CD8-positive, alpha-beta memory T cell (primary cell): Measurements from ENCODE around the gene VPS4A. TPM values are rescaled to one million over a fixed set of nuclear protein-coding genes. Genes with fewer than 3 reads are reported as not detected.

Experiments
- CTCF ChIA-PET: fragments of 350-600 bp; sonication (Branson Sonifier 250); formaldehyde crosslinking; loops from one replicate; lab custom pipeline; 2021; ENCODE audit warnings: antibody characterized with exemption; lab: Charles Lee
- POLR2A ChIA-PET: fragments of 350-600 bp; sonication (Branson Sonifier 250); formaldehyde crosslinking; loops from one replicate; lab custom pipeline; 2021; ENCODE audit warnings: antibody characterized with exemption; lab: Charles Lee
- DNase-seq, 5 donors: peaks; one replicate each; pipeline versions ENCODE4 v3.0.0 to v3.0.0-alpha.2; 2020 to 2022; ENCODE audit warnings: mixed read lengths in 1 of 5
- H3K27ac ChIP-seq: one replicate; pipeline ENCODE4 v1.7.0; 2013; ENCODE audit warnings: low read depth, mild to moderate bottlenecking, low read length, moderate library complexity
- H3K27me3 ChIP-seq: 2 replicates; pipeline ENCODE4 v1.7.0; 2013; ENCODE audit warnings: low read length, mild to moderate bottlenecking; ENCODE audit not compliant: insufficient read depth, poor library complexity, severe bottlenecking
- H3K36me3 ChIP-seq: 2 replicates; pipeline ENCODE4 v1.7.0; 2013; ENCODE audit warnings: mild to moderate bottlenecking, low read length, moderate library complexity; ENCODE audit not compliant: insufficient read depth
- H3K4me1 ChIP-seq: 2 replicates; pipeline ENCODE4 v1.7.0; 2013; ENCODE audit warnings: mild to moderate bottlenecking, low read length, moderate library complexity; ENCODE audit not compliant: insufficient read depth
- H3K4me3 ChIP-seq: 2 replicates; pipeline ENCODE4 v1.7.0; 2013; ENCODE audit warnings: mild to moderate bottlenecking, low read length
- H3K9me3 ChIP-seq: 2 replicates; pipeline ENCODE4 v1.7.0; 2013; ENCODE audit warnings: mild to moderate bottlenecking, low read length
- H3K27ac Mint-ChIP-seq, 8 donors: one replicate each; pipeline ENCODE4 v1.8.0; 2020 to 2021; ENCODE audit warnings: mixed read lengths in 8 of 8, mild to moderate bottlenecking in 6 of 8, inconsistent platforms in 3 of 8, moderate library complexity in 3 of 8
- H3K27me3 Mint-ChIP-seq, 2 donors: one replicate each; pipeline ENCODE4 v1.8.0; 2020 to 2021; ENCODE audit warnings: mixed read lengths in 2 of 2, mild to moderate bottlenecking in 1 of 2, moderate library complexity in 1 of 2
- H3K36me3 Mint-ChIP-seq, 3 donors: one replicate each; pipeline ENCODE4 v1.8.0; 2020 to 2021; ENCODE audit warnings: mixed read lengths in 3 of 3, inconsistent platforms in 1 of 3, mild to moderate bottlenecking in 1 of 3
- H3K4me1 Mint-ChIP-seq, 3 donors: one replicate each; pipeline ENCODE4 v1.8.0; 2020 to 2021; ENCODE audit warnings: mixed read lengths in 3 of 3, inconsistent platforms in 1 of 3, mild to moderate bottlenecking in 1 of 3
- H3K4me3 Mint-ChIP-seq, 7 donors: one replicate each; pipeline ENCODE4 v1.8.0; 2020 to 2021; ENCODE audit warnings: mixed read lengths in 7 of 7, mild to moderate bottlenecking in 6 of 7, moderate library complexity in 4 of 7, inconsistent platforms in 2 of 7
- H3K9me3 Mint-ChIP-seq, 5 donors: one replicate each; pipeline ENCODE4 v1.8.0; 2020 to 2022; ENCODE audit warnings: mixed read lengths in 5 of 5, mild to moderate bottlenecking in 3 of 5, moderate library complexity in 2 of 5, inconsistent platforms in 1 of 5
- polyA plus RNA-seq: library from polyadenylated mRNA; unstranded; fragments of 300-500 nt; fragmentation: Illumina TruSeq; gene quantifications from one replicate; pipeline ENCODE4 v1.2.3, GENCODE V29; 2021
- total RNA-seq, 2 experiments: library from RNA; stranded (reverse); gene quantifications; one replicate each; pipeline ENCODE4 v1.2.3, GENCODE V29; 2021

Gene VPS4A
- total and polyA plus RNA-seq, 3 experiments from 2014 or later: 35.7 to 48.1 (median 35.9) TPM

- H3K27ac ChIP-seq: no peak overlapping the region
- H3K9me3 ChIP-seq: no peaks in the 10 kb centered on the region
- H3K4me1 Mint-ChIP-seq: peaks cover 13 to 21% (median 16%) of the 10 kb centered on the region in 3 donors
- H3K9me3 Mint-ChIP-seq: no peaks in the 10 kb centered on the region
- H3K4me1 ChIP-seq: peaks cover 5% of the 10 kb centered on the region
- peaks cover 0 to 14% (median 5%) of the 10 kb centered on the region in 3 donors for H3K36me3 Mint-ChIP-seq
- POLR2A ChIA-PET: no interaction called here
- no peak overlapping the region for H3K27ac Mint-ChIP-seq
- H3K36me3 ChIP-seq: no peaks in the 10 kb centered on the region
- H3K27me3 Mint-ChIP-seq: no peaks in the 10 kb centered on the region
- CTCF ChIA-PET: no interaction called here
- no peak overlapping the region for H3K4me3 ChIP-seq
- no peak for DNase-seq
- no peaks in the 10 kb centered on the region for H3K27me3 ChIP-seq
- H3K4me3 Mint-ChIP-seq: peak overlapping the region in 1 of 7 donors; percentile 38
These were observed 3.3 kb upstream of the VPS4A start for GRCh38 chr16:69307856-69308255.

DNA sequence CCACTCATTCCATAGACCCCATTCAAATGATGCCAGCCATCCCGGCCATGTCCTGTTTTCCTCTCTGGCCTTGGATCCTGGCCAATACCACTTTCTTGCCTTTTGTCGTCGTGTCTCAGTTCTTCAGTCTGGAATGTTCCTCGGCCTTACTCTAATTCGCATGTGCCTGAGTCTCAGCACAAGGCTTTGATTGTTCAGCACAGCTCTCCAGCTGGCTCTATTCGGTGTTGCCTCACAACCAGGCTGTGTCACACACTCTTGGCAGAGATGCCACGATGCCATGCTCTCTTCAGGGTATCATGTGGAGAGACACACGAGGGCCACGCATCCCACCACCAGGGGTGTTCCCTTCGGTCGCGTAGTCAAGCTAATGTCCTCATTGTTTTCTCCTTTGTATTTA lies 1.8 kb upstream of the VPS4A start:
- Mint-ChIP-seq H3K27me3 (no peaks in the 10 kb centered on the region), H3K9me3 (no peaks in the 10 kb centered on the region), H3K27ac (peak overlapping the region in 7 of 8 donors; percentile 1 to 50 (median 25)), H3K36me3 (peaks cover 0 to 20% (median 1%) of the 10 kb centered on the region in 3 donors), H3K4me1 (peaks cover 25 to 35% (median 30%) of the 10 kb centered on the region in 3 donors), H3K4me3 (peak overlapping the region; percentile 2 to 57 (median 34))
- no peak overlapping the region for H3K4me3 ChIP-seq
- H3K9me3 ChIP-seq: no peaks in the 10 kb centered on the region
- peaks cover under 1% of the 10 kb centered on the region for H3K36me3 ChIP-seq
- ChIA-PET POLR2A (no interaction called here), CTCF (interaction anchor here (1.1 kb wide), 1 partner anchor 30 kb away, joined by 3 read pairs; the partner anchor contains the start of gene COG8)
- no peak for DNase-seq
- H3K27ac ChIP-seq: no peak overlapping the region
- no peaks in the 10 kb centered on the region for H3K27me3 ChIP-seq
- H3K4me1 ChIP-seq: peaks cover 10% of the 10 kb centered on the region

DNA sequence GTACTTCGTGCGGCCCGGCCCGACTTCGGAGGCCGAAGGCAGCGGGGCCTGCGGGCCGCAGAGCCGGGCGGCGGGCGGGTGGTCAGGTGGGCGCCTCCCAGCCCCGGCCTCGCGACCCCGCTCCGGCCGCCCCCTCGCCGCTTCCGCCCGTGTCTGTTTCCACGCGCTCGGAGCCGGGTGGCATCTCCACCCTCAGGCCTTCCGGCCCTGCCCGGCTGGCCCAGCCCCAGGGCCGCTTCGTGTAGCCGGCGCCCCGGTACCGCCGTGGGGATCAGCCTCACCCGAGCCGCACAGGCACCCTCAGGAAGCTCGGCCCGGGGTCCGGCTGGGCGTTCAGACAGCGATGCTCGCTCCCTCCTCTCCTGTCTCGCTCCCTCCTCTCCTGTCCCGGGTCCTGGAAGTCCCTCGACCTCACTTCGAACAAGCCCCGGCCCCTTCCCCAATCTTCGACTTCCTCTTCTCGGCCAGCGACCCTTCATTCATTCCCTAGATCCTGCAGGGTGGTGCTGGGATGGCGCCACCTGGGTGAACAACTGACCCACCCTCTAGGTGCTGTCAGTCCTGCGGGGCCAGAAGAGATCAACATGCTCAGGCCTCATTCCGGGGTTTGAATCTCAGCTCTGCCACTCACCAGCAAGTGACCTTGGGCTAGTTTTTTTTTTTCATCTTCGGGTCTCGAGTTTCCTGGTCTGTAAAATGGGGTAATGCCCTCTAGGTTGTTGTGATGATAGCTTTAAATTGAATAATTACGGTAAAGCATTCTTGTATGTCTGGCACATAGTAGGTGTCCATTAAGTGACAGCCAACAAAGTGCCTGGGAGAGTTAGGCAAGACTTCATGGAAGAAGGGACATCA lies 610 bp downstream of the VPS4A start:
- peak overlapping the region; percentile 73 for H3K4me3 ChIP-seq
- H3K4me1 Mint-ChIP-seq: peaks cover 25 to 42% (median 34%) of the 10 kb centered on the region in 3 donors
- peak overlapping the region; percentile 81 for H3K27ac ChIP-seq
- peaks cover 17% of the 10 kb centered on the region for H3K36me3 ChIP-seq
- no peaks in the 10 kb centered on the region for H3K9me3 ChIP-seq
- POLR2A ChIA-PET: interaction anchor here (0.6 to 1.8 kb wide), 4 partner anchors 14 to 179 kb away, joined by 3 to 12 read pairs (median 6); partner anchors contain the start of genes COG8 and PDF
- peak overlapping the region; percentile 89 to 99 (median 96) for H3K27ac Mint-ChIP-seq
- no peaks in the 10 kb centered on the region for H3K9me3 Mint-ChIP-seq
- peaks cover 0 to 42% (median 4%) of the 10 kb centered on the region in 3 donors for H3K36me3 Mint-ChIP-seq
- H3K4me3 Mint-ChIP-seq: peak overlapping the region; percentile 95 to 99 (median 98)
- H3K27me3 ChIP-seq: no peaks in the 10 kb centered on the region
- H3K27me3 Mint-ChIP-seq: no peaks in the 10 kb centered on the region
- DNase-seq: peak in 2 of 5 donors; percentile 21 to 28
- peaks cover 10% of the 10 kb centered on the region for H3K4me1 ChIP-seq
- CTCF ChIA-PET: interaction anchor here (0.7 to 1.3 kb wide), 5 partner anchors 15 to 1344 kb away, joined by 3 to 8 read pairs (median 3); partner anchors contain the start of gene COG8

DNA sequence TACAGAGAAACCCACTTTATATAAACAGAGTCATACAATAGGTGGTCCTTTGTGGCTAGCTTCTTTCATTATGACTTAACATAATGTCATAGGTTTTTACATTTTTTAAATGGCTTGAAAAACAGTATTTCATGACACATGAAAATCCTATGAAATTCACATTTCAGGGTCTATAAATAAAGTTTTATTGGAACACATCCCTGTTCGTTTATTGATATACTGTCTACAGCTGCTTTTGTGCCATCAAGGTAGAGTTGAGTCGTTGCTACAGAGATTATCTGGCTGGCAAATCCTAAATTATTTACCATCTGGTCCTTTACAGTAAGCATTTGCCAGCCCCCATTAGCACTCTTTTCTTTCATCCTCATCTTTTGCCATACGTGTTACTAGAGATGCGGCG lies 2.3 kb downstream of the VPS4A start:
- peak overlapping the region in 5 of 8 donors; percentile 14 to 82 (median 78) for H3K27ac Mint-ChIP-seq
- peaks cover 29% of the 10 kb centered on the region for H3K36me3 ChIP-seq
- no peaks in the 10 kb centered on the region for H3K9me3 Mint-ChIP-seq
- H3K9me3 ChIP-seq: no peaks in the 10 kb centered on the region
- peaks cover 25 to 42% (median 34%) of the 10 kb centered on the region in 3 donors for H3K4me1 Mint-ChIP-seq
- no peaks in the 10 kb centered on the region for H3K27me3 ChIP-seq
- no peaks in the 10 kb centered on the region for H3K27me3 Mint-ChIP-seq
- ChIA-PET CTCF (interaction anchor here (1.0 to 1.4 kb wide), 3 partner anchors 13 to 27 kb away, joined by 3 to 7 read pairs (median 5); no protein-coding TSS in a partner anchor), POLR2A (interaction anchor here (0.5 to 1.8 kb wide), 5 partner anchors 16 to 1072 kb away, joined by 3 to 12 read pairs (median 4); partner anchors contain the start of gene PDF)
- no peak overlapping the region for H3K27ac ChIP-seq
- DNase-seq: no peak
- peaks cover 0 to 54% (median 4%) of the 10 kb centered on the region in 3 donors for H3K36me3 Mint-ChIP-seq
- peaks cover 10% of the 10 kb centered on the region for H3K4me1 ChIP-seq
- no peak overlapping the region for H3K4me3 ChIP-seq
- H3K4me3 Mint-ChIP-seq: peak overlapping the region; percentile 59 to 87 (median 71)

DNA sequence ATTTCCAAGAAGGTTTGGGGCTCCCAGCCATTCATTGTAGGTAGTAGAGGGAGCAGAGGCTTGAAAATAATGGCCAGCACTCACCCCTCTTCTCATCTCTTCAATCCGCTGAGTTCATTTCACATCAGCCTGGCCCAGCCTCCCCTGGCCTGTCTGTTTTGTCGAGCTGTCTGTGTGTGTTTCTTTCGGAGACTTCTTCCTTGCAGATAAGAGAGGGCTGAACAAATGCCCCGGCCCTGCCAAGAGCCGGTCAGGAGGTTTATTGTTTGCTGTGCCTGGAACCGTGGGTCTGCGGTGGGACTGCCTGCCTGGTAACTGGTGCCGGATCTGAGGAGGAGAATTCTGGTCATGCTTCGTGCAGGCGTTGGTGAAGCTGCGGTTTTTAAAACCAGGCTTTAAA lies 3.4 kb downstream of the VPS4A start:
- Histone ChIP-seq H3K4me1 (peaks cover 10% of the 10 kb centered on the region), H3K9me3 (no peaks in the 10 kb centered on the region), H3K27me3 (no peaks in the 10 kb centered on the region), H3K36me3 (peaks cover 40% of the 10 kb centered on the region), H3K27ac (no peak overlapping the region), H3K4me3 (no peak overlapping the region)
- no peak for DNase-seq
- Mint-ChIP-seq H3K36me3 (peaks cover 0 to 64% (median 6%) of the 10 kb centered on the region in 3 donors), H3K27ac (peak overlapping the region in 1 of 8 donors; percentile 12), H3K9me3 (no peaks in the 10 kb centered on the region), H3K27me3 (no peaks in the 10 kb centered on the region), H3K4me3 (peak overlapping the region in 3 of 7 donors; percentile 9 to 55 (median 23)), H3K4me1 (peaks cover 21 to 38% (median 34%) of the 10 kb centered on the region in 3 donors)
- CTCF ChIA-PET: interaction anchor here (0.9 to 1.0 kb wide), 2 partner anchors 15 to 455 kb away, joined by 3 to 5 read pairs; partner anchors contain the start of gene PDF
- POLR2A ChIA-PET: no interaction called here

GRCh38 chr16:69315486-69316311 lies 4.5 kb downstream of the VPS4A start:
- H3K27me3 ChIP-seq: no peaks in the 10 kb centered on the region
- Mint-ChIP-seq H3K4me1 (peaks cover 19 to 34% (median 28%) of the 10 kb centered on the region in 3 donors), H3K4me3 (no peak overlapping the region), H3K36me3 (peaks cover 0 to 75% (median 8%) of the 10 kb centered on the region in 3 donors), H3K27me3 (no peaks in the 10 kb centered on the region), H3K27ac (peak overlapping the region in 4 of 8 donors; percentile 30 to 72 (median 44)), H3K9me3 (no peaks in the 10 kb centered on the region)
- ChIA-PET POLR2A (no interaction called here), CTCF (interaction anchor here (0.9 kb wide), 1 partner anchor 454 kb away, joined by 3 read pairs; no protein-coding TSS in a partner anchor)
- no peaks in the 10 kb centered on the region for H3K9me3 ChIP-seq
- DNase-seq: no peak
- H3K4me1 ChIP-seq: peaks cover 6% of the 10 kb centered on the region
- H3K27ac ChIP-seq: no peak overlapping the region
- H3K36me3 ChIP-seq: peaks cover 51% of the 10 kb centered on the region
- no peak overlapping the region for H3K4me3 ChIP-seq

- H3K36me3 Mint-ChIP-seq: peaks cover 3 to 83% (median 11%) of the 10 kb centered on the region in 3 donors
- no peak overlapping the region for H3K4me3 ChIP-seq
- H3K4me1 ChIP-seq: peaks cover 5% of the 10 kb centered on the region
- H3K9me3 ChIP-seq: no peaks in the 10 kb centered on the region
- no peak overlapping the region for H3K27ac ChIP-seq
- no peak overlapping the region for H3K27ac Mint-ChIP-seq
- H3K9me3 Mint-ChIP-seq: no peaks in the 10 kb centered on the region
- no peaks in the 10 kb centered on the region for H3K27me3 Mint-ChIP-seq
- H3K36me3 ChIP-seq: peaks cover 61% of the 10 kb centered on the region
- no peak overlapping the region for H3K4me3 Mint-ChIP-seq
- ChIA-PET CTCF (interaction anchor here (1.0 kb wide), 1 partner anchor 22 kb away, joined by 3 read pairs; no protein-coding TSS in a partner anchor), POLR2A (no interaction called here)
- H3K4me1 Mint-ChIP-seq: peaks cover 19 to 33% (median 25%) of the 10 kb centered on the region in 3 donors
- no peaks in the 10 kb centered on the region for H3K27me3 ChIP-seq
- no peak for DNase-seq
These were observed 5.5 kb downstream of the VPS4A start for GRCh38 chr16:69316595-69317034.
